ENCODE data around the gene SKI. TPM values are rescaled to one million over a fixed set of nuclear protein-coding genes. Genes with fewer than 3 reads are reported as not detected.

The SKI gene
- total and polyA plus RNA-seq, 7 experiments from 2014 or later = 0.61 to 278 (median 95.3) TPM

DNA sequence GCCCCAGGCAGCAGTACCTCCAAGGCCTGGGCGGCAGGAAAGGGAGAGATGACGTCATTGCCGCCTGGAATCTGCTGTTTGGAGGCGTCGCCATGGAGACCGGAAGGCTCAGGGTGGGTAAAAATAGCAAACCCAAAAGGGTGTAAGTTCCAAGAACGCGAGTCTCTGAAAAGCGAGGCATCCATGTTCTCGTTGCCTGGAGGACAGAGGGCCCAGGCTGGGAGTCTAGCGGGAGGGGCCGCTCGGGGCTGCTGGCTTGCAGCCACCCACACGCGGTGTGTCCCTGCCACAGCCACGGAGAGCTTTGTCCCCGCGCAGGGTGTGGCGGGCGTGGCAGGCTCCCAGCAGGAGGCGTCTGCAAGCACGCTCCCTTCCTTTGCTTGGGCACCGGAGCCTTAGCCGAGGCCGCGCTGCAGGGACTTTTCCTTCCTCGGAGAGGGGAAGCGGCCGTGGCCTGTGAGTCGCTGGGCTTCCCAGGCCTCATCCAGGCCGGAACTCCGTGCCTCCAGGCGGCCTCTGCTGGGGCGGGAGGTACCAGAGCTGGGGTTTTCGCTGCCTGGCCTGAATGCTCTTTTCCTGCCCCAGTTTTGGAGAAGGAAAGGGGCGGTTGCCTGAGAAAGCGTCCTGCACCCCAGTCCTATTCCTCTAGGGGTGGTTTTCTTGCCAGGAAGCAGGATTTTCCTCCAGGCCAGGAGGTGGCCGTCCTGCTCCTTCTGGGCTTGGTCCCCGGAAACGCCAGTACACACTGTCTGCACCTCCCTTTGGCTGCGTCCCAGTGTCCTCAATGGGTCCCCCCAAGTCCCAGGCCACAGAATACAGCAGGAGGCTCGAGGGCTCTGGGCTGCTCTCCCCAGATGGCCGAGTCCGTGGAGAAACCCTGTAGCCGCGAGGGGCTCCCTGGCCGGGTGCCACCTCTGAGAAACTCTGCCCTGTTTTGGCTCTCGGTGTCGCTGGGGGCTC is 15.3 kb upstream of the SKI start:
- peaks cover 8 to 13% of the 10 kb centered on the region in 2 donors for H3K4me1 ChIP-seq (ENCODE audit: control insufficient read depth in 2 of 2, insufficient read depth in 2 of 2, low read length in 2 of 2)
- no peaks in the 10 kb centered on the region for H3K36me3 ChIP-seq (ENCODE audit: control insufficient read depth in 2 of 3, insufficient read depth in 3 of 3, low read length in 3 of 3)
- no peaks in the 10 kb centered on the region for H3K36me3 Mint-ChIP-seq
- H3K27ac ChIP-seq (ENCODE audit: low read depth, low read length) = peak overlapping the region; percentile 46
- intact Hi-C loops (cut with micrococcal nuclease) = loop anchor here (1.0 to 2.0 kb wide), 2 partner anchors 14 to 19 kb away; no protein-coding TSS in a partner anchor
- no peaks in the 10 kb centered on the region for H3K9me3 ChIP-seq (ENCODE audit: control insufficient read depth in 2 of 3, low read length in 3 of 3)
- H3K4me3 Mint-ChIP-seq = peak overlapping the region in 6 of 10 donors; percentile 17 to 74 (median 53)
- H3K27ac Mint-ChIP-seq = peak overlapping the region in 7 of 9 donors; percentile 17 to 70 (median 39)
- peaks cover 0 to 11% (median 2%) of the 10 kb centered on the region in 7 donors for H3K4me1 Mint-ChIP-seq
- peak in 8 of 9 donors; percentile 44 to 71 (median 66) for DNase-seq
- ChIA-PET CTCF (interaction anchor here (0.8 to 1.0 kb wide), 2 partner anchors 97 to 169 kb away, joined by 3 read pairs; no protein-coding TSS in a partner anchor), POLR2A (interaction anchor here (0.9 to 1.3 kb wide), 4 partner anchors 11 to 102 kb away, joined by 3 to 6 read pairs (median 3); no protein-coding TSS in a partner anchor)
- H3K4me3 ChIP-seq (ENCODE audit: low read length) = peak overlapping the region; percentile 41
- H3K27me3 Mint-ChIP-seq = no peaks in the 10 kb centered on the region
- ATAC-seq = peak; percentile 79
- no peaks in the 10 kb centered on the region for H3K9me3 Mint-ChIP-seq
- no peaks in the 10 kb centered on the region for H3K27me3 ChIP-seq (ENCODE audit: control insufficient read depth in 2 of 2, insufficient read depth in 2 of 2, low read length in 2 of 2)

DNA sequence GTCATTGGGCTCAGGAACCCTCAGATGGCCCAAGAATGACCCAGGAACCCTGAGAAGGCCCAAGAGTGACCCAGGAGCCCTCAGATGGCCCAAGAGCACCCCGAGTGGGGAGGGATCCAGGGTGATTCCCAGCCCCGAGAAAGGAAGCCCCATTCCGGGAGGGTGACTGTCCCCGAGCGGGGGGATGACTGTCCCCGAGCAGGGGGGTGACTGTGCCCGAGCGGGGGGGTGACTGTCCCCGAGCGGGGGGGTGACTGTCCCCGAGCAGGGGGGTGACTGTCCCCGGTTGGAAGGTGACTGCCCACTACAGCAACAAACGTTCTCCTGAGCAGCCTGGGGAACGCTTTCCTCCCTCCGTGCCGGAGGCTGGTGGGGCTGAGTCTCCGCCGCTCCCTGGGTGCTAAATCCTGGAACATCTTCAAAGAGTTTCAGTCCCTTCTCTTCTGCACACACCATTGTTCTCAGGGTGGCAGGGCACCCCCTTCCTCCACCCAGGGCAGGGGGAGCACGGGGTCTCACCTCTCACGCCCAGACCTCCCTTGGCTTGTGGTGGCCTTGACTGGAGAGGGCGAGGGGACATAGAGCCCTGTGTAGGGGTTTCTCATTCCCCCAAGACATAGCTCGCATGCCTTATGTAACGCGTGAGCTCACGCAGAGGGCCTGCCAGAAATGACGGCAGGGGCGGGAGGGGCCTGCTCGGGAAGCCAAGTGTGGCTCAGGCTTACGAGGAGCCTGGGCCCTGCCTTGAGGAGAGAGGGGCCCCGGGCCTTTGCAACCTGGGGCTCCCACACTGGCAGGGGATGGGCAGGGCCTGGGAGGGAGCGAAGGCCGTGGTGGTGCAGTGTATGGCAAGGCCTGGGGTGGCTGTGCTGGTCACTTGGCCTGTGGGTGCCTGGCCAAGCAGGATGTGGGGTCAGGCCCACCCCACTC is 14.3 kb upstream of the SKI start:
- no peaks in the 10 kb centered on the region for H3K36me3 Mint-ChIP-seq
- Histone ChIP-seq H3K9me3 (ENCODE audit: control insufficient read depth in 2 of 3, low read length in 3 of 3) (no peaks in the 10 kb centered on the region), H3K27ac (ENCODE audit: low read depth, low read length) (no peak overlapping the region), H3K27me3 (ENCODE audit: control insufficient read depth in 2 of 2, insufficient read depth in 2 of 2, low read length in 2 of 2) (no peaks in the 10 kb centered on the region), H3K4me1 (ENCODE audit: control insufficient read depth in 2 of 2, insufficient read depth in 2 of 2, low read length in 2 of 2) (peaks cover 8 to 13% of the 10 kb centered on the region in 2 donors), H3K36me3 (ENCODE audit: control insufficient read depth in 2 of 3, insufficient read depth in 3 of 3, low read length in 3 of 3) (no peaks in the 10 kb centered on the region), H3K4me3 (ENCODE audit: low read length) (no peak overlapping the region)
- ChIA-PET POLR2A (no interaction called here), CTCF (no interaction called here)
- no peak overlapping the region for H3K27ac Mint-ChIP-seq
- peaks cover 0 to 3% (median 0%) of the 10 kb centered on the region in 11 donors for H3K9me3 Mint-ChIP-seq
- H3K27me3 Mint-ChIP-seq = peaks cover 0 to 3% (median 0%) of the 10 kb centered on the region in 5 donors
- H3K4me3 Mint-ChIP-seq = peak overlapping the region in 3 of 10 donors; percentile 13 to 74 (median 56)
- ATAC-seq = no peak
- intact Hi-C loops (cut with micrococcal nuclease) = loop anchor here in 1 of 2 donors (2.0 kb wide), 1 partner anchor 13 kb away; no protein-coding TSS in a partner anchor
- peaks cover 0 to 11% (median 3%) of the 10 kb centered on the region in 7 donors for H3K4me1 Mint-ChIP-seq
- DNase-seq = no peak

DNA sequence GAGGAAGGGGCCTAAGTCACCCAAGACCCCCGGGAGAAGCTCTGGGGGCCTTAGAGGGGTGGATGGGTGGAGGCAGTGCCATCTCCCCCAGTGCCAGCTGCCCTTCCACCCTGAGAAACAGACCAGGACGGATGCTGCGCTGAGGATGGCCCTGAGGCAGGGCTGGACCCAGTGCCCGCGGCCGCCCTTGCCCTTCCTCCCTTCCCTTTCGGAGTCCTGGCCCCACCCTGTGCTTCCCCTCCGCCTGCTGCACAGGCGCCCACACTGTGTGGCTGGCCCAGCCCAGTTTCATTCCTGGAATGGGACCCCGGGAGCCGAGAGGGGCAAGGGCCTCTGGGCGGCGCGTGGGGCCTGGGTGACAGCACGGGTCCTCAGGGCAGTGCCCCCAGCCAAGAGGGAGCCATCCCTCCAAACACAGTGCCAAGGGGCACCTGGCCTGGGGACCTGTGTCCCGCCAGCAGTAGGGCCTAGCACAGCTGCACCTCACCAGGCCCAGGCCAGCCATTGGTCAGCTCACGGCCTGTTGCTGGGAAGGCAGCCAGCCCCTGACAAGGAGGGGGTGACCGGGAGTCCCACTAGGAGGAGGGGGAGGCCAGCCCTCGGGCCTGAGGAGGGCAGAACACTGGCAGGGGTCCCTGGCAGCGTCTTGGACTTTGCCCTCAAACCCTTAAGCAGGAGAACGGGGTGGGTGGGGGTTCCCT is 13.4 kb upstream of the SKI start:
- Mint-ChIP-seq H3K27ac (no peak overlapping the region), H3K4me3 (no peak overlapping the region), H3K27me3 (peaks cover 0 to 8% (median 0%) of the 10 kb centered on the region in 5 donors), H3K36me3 (no peaks in the 10 kb centered on the region), H3K9me3 (peaks cover 0 to 5% (median 0%) of the 10 kb centered on the region in 11 donors), H3K4me1 (peaks cover 0 to 11% (median 3%) of the 10 kb centered on the region in 7 donors)
- H3K27ac ChIP-seq (ENCODE audit: low read depth, low read length) = no peak overlapping the region
- peaks cover 8 to 13% of the 10 kb centered on the region in 2 donors for H3K4me1 ChIP-seq (ENCODE audit: control insufficient read depth in 2 of 2, insufficient read depth in 2 of 2, low read length in 2 of 2)
- CTCF ChIA-PET = no interaction called here
- POLR2A ChIA-PET = interaction anchor here (0.6 kb wide), 1 partner anchor 908 kb away, joined by 3 read pairs; no protein-coding TSS in a partner anchor
- H3K4me3 ChIP-seq (ENCODE audit: low read length) = no peak overlapping the region
- DNase-seq (no peak), ATAC-seq (no peak)
- no peaks in the 10 kb centered on the region for H3K36me3 ChIP-seq (ENCODE audit: control insufficient read depth in 2 of 3, insufficient read depth in 3 of 3, low read length in 3 of 3)
- no peaks in the 10 kb centered on the region for H3K9me3 ChIP-seq (ENCODE audit: control insufficient read depth in 2 of 3, low read length in 3 of 3)
- no peaks in the 10 kb centered on the region for H3K27me3 ChIP-seq (ENCODE audit: control insufficient read depth in 2 of 2, insufficient read depth in 2 of 2, low read length in 2 of 2)
- intact Hi-C loops (cut with micrococcal nuclease) = no loop called here

DNA sequence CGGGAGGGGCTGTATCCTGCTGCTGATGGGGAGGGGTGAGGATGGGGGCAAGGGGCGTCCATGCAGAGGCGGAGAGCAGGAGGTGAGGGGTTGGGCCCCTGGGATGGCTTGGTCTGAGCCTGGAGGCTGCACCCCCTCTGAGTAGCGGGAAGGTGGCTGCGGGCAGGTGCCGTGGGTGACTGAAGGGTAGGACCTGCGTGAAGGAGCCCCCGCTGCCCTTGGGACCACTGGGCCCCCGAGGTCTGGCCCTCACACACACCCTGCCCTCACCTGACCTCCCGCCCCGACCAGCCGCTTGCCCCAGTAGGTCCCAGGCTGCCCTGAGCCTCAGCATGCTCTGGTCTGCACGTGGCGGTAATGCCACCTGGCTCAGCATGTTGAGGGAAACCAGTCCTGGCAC is 12.8 kb upstream of the SKI start:
- no peak overlapping the region for H3K27ac ChIP-seq (ENCODE audit: low read depth, low read length)
- no peak for ATAC-seq
- ChIA-PET POLR2A (no interaction called here), CTCF (no interaction called here)
- DNase-seq = no peak
- no peaks in the 10 kb centered on the region for H3K27me3 ChIP-seq (ENCODE audit: control insufficient read depth in 2 of 2, insufficient read depth in 2 of 2, low read length in 2 of 2)
- intact Hi-C loops (cut with micrococcal nuclease) = no loop called here
- H3K27me3 Mint-ChIP-seq = peaks cover 0 to 8% (median 0%) of the 10 kb centered on the region in 5 donors
- H3K36me3 Mint-ChIP-seq = no peaks in the 10 kb centered on the region
- peaks cover 0 to 11% (median 3%) of the 10 kb centered on the region in 7 donors for H3K4me1 Mint-ChIP-seq
- H3K4me3 Mint-ChIP-seq = no peak overlapping the region
- peaks cover 0 to 5% (median 0%) of the 10 kb centered on the region in 11 donors for H3K9me3 Mint-ChIP-seq
- H3K36me3 ChIP-seq (ENCODE audit: control insufficient read depth in 2 of 3, insufficient read depth in 3 of 3, low read length in 3 of 3) = no peaks in the 10 kb centered on the region
- H3K27ac Mint-ChIP-seq = no peak overlapping the region
- no peak overlapping the region for H3K4me3 ChIP-seq (ENCODE audit: low read length)
- no peaks in the 10 kb centered on the region for H3K9me3 ChIP-seq (ENCODE audit: control insufficient read depth in 2 of 3, low read length in 3 of 3)
- peaks cover 8 to 13% of the 10 kb centered on the region in 2 donors for H3K4me1 ChIP-seq (ENCODE audit: control insufficient read depth in 2 of 2, insufficient read depth in 2 of 2, low read length in 2 of 2)

DNA sequence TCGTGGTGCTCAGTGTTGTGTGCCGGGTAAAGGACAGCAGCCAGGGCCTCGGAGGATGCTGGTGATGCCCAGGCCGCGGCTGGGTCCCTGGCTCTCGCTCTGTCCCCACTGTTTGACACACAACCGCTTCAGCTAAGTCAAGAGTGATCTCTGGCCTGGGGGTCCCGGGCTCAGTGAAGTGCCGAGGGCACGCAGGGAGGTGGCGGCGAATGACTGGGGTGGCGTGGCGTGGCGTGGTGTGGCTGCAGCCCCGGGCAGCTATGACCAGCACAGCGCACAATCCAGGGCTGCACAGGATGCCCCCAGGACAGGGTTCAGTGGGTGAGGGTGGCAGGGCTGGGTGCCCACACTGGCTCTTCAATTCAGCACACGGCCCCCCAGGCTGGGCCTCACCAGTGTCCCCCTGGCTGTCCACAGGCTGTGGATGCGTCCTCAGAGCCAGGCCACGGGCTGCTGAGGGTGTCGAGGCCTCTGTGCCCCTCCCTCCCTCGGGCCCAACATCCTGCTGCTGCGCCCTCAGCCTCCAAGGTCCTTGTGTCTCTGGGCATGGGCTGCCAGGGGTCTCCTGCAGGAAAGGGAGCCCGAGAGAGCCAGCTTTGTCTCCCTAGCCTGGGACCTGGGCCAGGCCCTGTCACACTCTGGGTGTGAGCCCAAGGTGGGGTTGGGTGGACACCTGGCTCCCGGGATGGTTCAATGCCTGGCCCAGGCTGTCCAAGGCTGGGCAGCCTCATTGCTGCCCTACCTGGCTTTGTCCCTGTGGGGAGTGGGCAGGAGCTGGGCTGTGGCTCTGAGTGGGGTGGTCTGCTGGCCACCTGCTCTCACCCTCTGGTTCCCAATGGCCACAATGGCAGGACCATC is 12.0 kb upstream of the SKI start:
- CTCF ChIA-PET = no interaction called here

More for the DNA sequence above, 12.0 kb upstream of the SKI start:
- DNase-seq (no peak), ATAC-seq (no peak)
- Histone ChIP-seq H3K9me3 (ENCODE audit: control insufficient read depth in 2 of 3, low read length in 3 of 3) (no peaks in the 10 kb centered on the region), H3K4me3 (ENCODE audit: low read length) (no peak overlapping the region), H3K27me3 (ENCODE audit: control insufficient read depth in 2 of 2, insufficient read depth in 2 of 2, low read length in 2 of 2) (no peaks in the 10 kb centered on the region), H3K36me3 (ENCODE audit: control insufficient read depth in 2 of 3, insufficient read depth in 3 of 3, low read length in 3 of 3) (no peaks in the 10 kb centered on the region), H3K4me1 (ENCODE audit: control insufficient read depth in 2 of 2, insufficient read depth in 2 of 2, low read length in 2 of 2) (peaks cover 8 to 13% of the 10 kb centered on the region in 2 donors), H3K27ac (ENCODE audit: low read depth, low read length) (no peak overlapping the region)
- Mint-ChIP-seq H3K27ac (peak overlapping the region in 1 of 9 donors; percentile 25), H3K27me3 (peaks cover 0 to 8% (median 0%) of the 10 kb centered on the region in 5 donors), H3K4me3 (no peak overlapping the region), H3K9me3 (peaks cover 0 to 5% (median 0%) of the 10 kb centered on the region in 11 donors), H3K4me1 (peaks cover 0 to 11% (median 3%) of the 10 kb centered on the region in 7 donors), H3K36me3 (no peaks in the 10 kb centered on the region)
- intact Hi-C loops (cut with micrococcal nuclease) = no loop called here
- POLR2A ChIA-PET = interaction anchor here (0.6 to 1.4 kb wide), 2 partner anchors 10 to 15 kb away, joined by 3 read pairs; no protein-coding TSS in a partner anchor
